Neural progenitor cell (in vitro differentiated cells): ENCODE results near the gene NEK10. TPM values are rescaled to one million over a fixed set of nuclear protein-coding genes. Genes with fewer than 3 reads are reported as not detected.
A peak's percentile ranks its signal among the peaks of the same experiment; 100 is the strongest.

Source experiments
- DNase-seq: peaks from one replicate; pipeline ENCODE4 v3.0.0-alpha.2; 2016; ENCODE audit warnings: low spot score
- H2AFZ ChIP-seq: fragments of 200-600 bp; sonication (generic); replicated peaks from 2 replicates; pipeline ENCODE4 v1.6.1; 2016; ENCODE audit warnings: antibody characterized with exemption
- H3F3A ChIP-seq: fragments of 200-600 bp; sonication (generic); 2 replicates; pipeline ENCODE4 v1.6.1; 2016; ENCODE audit warnings: antibody characterized with exemption, low read depth
- H3K27ac ChIP-seq: fragments of 200-600 bp; sonication (generic); 2 replicates; pipeline ENCODE4 v1.5.1; 2016; ENCODE audit warnings: mild to moderate bottlenecking
- H3K27me3 ChIP-seq: fragments of 200-600 bp; sonication (generic); 2 replicates; pipeline ENCODE4 v1.6.1; 2016; ENCODE audit warnings: mild to moderate bottlenecking, moderate library complexity
- H3K36me3 ChIP-seq: fragments of 200-600 bp; sonication (generic); 2 replicates; pipeline ENCODE4 v1.5.1; 2016
- H3K4me1 ChIP-seq: fragments of 200-600 bp; sonication (generic); 2 replicates; pipeline ENCODE4 v1.6.1; 2016; ENCODE audit warnings: mixed run types
- H3K4me2 ChIP-seq: fragments of 200-600 bp; sonication (generic); 2 replicates; pipeline ENCODE4 v1.6.1; 2016
- H3K4me3 ChIP-seq: fragments of 200-600 bp; sonication (generic); 2 replicates; pipeline ENCODE4 v1.5.1; 2016
- H3K79me2 ChIP-seq: fragments of 200-600 bp; sonication (generic); 2 replicates; pipeline ENCODE4 v1.6.1; 2016; ENCODE audit warnings: low read depth
- H3K9ac ChIP-seq: fragments of 200-600 bp; sonication (generic); 2 replicates; pipeline ENCODE4 v1.6.1; 2016
- H3K9me3 ChIP-seq: fragments of 200-600 bp; sonication (generic); 2 replicates; pipeline ENCODE4 v1.5.1; 2016; ENCODE audit warnings: low read depth
- H4K20me1 ChIP-seq: fragments of 200-600 bp; sonication (generic); 2 replicates; pipeline ENCODE4 v1.6.1; 2016; ENCODE audit warnings: low read depth
- H3K27ac Mint-ChIP-seq: 3 replicates; pipeline ENCODE4 v1.8.0; 2021; ENCODE audit warnings: mixed read lengths
- H3K27me3 Mint-ChIP-seq: 2 replicates; pipeline ENCODE4 v1.8.0; 2022; ENCODE audit warnings: low read depth, mild to moderate bottlenecking, inconsistent platforms, moderate library complexity, mixed read lengths; ENCODE audit not compliant: insufficient read depth
- H3K36me3 Mint-ChIP-seq: 3 replicates; pipeline ENCODE4 v1.8.0; 2021; ENCODE audit warnings: mixed read lengths
- H3K4me1 Mint-ChIP-seq: 3 replicates; pipeline ENCODE4 v1.8.0; 2021; ENCODE audit warnings: mixed read lengths
- H3K4me3 Mint-ChIP-seq: 3 replicates; pipeline ENCODE4 v1.8.0; 2021; ENCODE audit warnings: mild to moderate bottlenecking, moderate library complexity, mixed read lengths
- H3K9me3 Mint-ChIP-seq: 3 replicates; pipeline ENCODE4 v1.8.0; 2020; ENCODE audit warnings: mixed read lengths
- CTCF ChIP-seq: fragments of 200-600 bp; sonication (generic); IDR thresholded peaks from 2 replicates; pipeline ENCODE4 v1.5.1; 2017; ENCODE audit warnings: antibody characterized with exemption, mild to moderate bottlenecking
- EZH2 ChIP-seq: fragments of 200-600 bp; sonication (generic); IDR thresholded peaks from 2 replicates; pipeline ENCODE4 v1.6.1; 2017; ENCODE audit warnings: antibody characterized with exemption, mild to moderate bottlenecking, moderate library complexity
- EZH2phosphoT487 ChIP-seq: fragments of 200-600 bp; sonication (generic); IDR thresholded peaks from 2 replicates; pipeline ENCODE4 v1.6.1; 2017; ENCODE audit warnings: antibody characterized with exemption
- total RNA-seq: library from RNA; depleted of rRNA; stranded (reverse); fragments of >200 nt; gene quantifications from 2 replicates; pipeline ENCODE4 v1.2.3, GENCODE V29; 2015; ENCODE audit warnings: low replicate concordance

NEK10 gene
- total RNA-seq, 1 donor from 2014 or later = 0.54 TPM

GRCh38 chr3:27356976-27357375, 12.2 kb downstream of the NEK10 start:
- no peaks in the 10 kb centered on the region for H3K9me3 Mint-ChIP-seq
- Histone ChIP-seq H3K4me2 (no peak overlapping the region), H3K9ac (no peak overlapping the region), H2AFZ (no peak overlapping the region), H3F3A (no peaks in the 10 kb centered on the region), H3K27ac (no peak overlapping the region), H4K20me1 (no peaks in the 10 kb centered on the region), H3K79me2 (no peaks in the 10 kb centered on the region), H3K4me3 (no peak overlapping the region), H3K27me3 (no peaks in the 10 kb centered on the region), H3K9me3 (no peaks in the 10 kb centered on the region), H3K4me1 (peaks cover 27% of the 10 kb centered on the region), H3K36me3 (no peaks in the 10 kb centered on the region)
- H3K4me1 Mint-ChIP-seq = peaks cover 13% of the 10 kb centered on the region
- no peaks in the 10 kb centered on the region for H3K36me3 Mint-ChIP-seq
- no peak overlapping the region for H3K4me3 Mint-ChIP-seq
- peaks cover 2% of the 10 kb centered on the region for H3K27me3 Mint-ChIP-seq
- no peak for DNase-seq
- H3K27ac Mint-ChIP-seq = no peak overlapping the region
- TF ChIP-seq EZH2 (no peak), CTCF (no peak), EZH2phosphoT487 (no peak)

DNA sequence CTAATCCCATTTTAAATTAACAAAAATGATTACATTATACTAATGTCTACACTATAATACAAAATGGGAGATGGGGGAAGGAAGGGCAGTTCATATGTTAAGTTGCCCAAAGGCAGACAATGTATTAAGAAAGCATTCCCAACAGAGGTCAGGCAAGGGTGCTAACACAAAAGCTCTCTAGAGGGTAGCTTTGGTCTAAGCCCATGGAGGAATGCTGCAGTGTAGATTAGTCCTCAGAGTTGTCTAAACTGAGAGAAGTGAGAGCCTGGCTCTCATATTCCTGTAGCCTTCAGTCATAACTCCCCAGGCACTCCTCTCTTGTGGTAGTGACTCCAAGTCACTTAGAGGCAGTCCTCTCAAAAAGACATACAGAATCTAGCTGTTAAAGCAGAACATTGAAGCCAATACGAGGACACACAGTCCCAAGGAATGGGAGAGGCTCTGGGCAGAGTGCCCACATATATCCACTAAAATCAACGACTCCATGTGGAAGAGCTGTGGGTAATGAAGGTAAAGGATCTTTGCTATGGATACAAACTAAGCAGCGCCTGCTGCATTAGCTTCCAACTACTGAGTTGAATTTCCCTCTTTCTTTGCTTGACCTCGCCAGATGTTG, 14.5 kb downstream of the NEK10 start:
- H3K79me2 ChIP-seq = no peaks in the 10 kb centered on the region
- no peak overlapping the region for H3K4me3 ChIP-seq
- TF ChIP-seq EZH2 (no peak), CTCF (no peak), EZH2phosphoT487 (no peak)
- H4K20me1 ChIP-seq = no peaks in the 10 kb centered on the region
- peaks cover 2% of the 10 kb centered on the region for H3K27me3 Mint-ChIP-seq
- H3K4me1 Mint-ChIP-seq = no peaks in the 10 kb centered on the region
- H2AFZ ChIP-seq = no peak overlapping the region
- H3K36me3 Mint-ChIP-seq = no peaks in the 10 kb centered on the region
- H3K4me2 ChIP-seq = peak overlapping the region; percentile 31
- peaks cover 28% of the 10 kb centered on the region for H3K4me1 ChIP-seq
- H3K9me3 ChIP-seq = no peaks in the 10 kb centered on the region
- H3K36me3 ChIP-seq = no peaks in the 10 kb centered on the region
- H3K4me3 Mint-ChIP-seq = no peak overlapping the region
- H3K9me3 Mint-ChIP-seq = no peaks in the 10 kb centered on the region
- no peaks in the 10 kb centered on the region for H3K27me3 ChIP-seq
- H3K9ac ChIP-seq = no peak overlapping the region
- no peak overlapping the region for H3K27ac Mint-ChIP-seq
- no peaks in the 10 kb centered on the region for H3F3A ChIP-seq
- no peak overlapping the region for H3K27ac ChIP-seq
- DNase-seq = peak; percentile 50

DNA sequence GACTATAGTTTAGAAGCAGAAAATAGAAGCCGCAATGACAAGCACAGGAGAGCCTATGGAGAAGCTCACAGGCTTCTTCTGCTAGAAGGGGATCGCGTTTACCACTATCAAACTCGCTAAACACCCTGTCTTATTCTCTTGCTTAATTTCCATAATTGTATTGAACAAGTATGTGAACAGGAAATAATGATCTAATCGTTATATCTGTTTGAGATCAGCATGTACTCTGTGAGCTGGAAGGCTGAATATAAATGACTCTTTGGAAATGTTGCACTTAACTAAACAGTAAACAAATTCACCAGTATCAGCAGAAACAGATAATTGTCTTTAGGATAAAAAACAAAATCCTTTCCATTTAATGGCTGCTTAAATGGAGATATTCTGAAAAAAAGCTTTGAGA, 15.0 kb downstream of the NEK10 start:
- no peaks in the 10 kb centered on the region for H3K9me3 Mint-ChIP-seq
- no peak overlapping the region for H3K27ac Mint-ChIP-seq
- Histone ChIP-seq H3K4me3 (no peak overlapping the region), H3K36me3 (no peaks in the 10 kb centered on the region), H3K9me3 (no peaks in the 10 kb centered on the region), H2AFZ (peak overlapping the region; percentile 15), H4K20me1 (no peaks in the 10 kb centered on the region), H3K4me2 (peak overlapping the region; percentile 31), H3K4me1 (peaks cover 31% of the 10 kb centered on the region), H3K9ac (no peak overlapping the region), H3K79me2 (no peaks in the 10 kb centered on the region), H3K27ac (no peak overlapping the region), H3K27me3 (no peaks in the 10 kb centered on the region), H3F3A (no peaks in the 10 kb centered on the region)
- H3K4me3 Mint-ChIP-seq = no peak overlapping the region
- no peak for DNase-seq
- no peaks in the 10 kb centered on the region for H3K36me3 Mint-ChIP-seq
- H3K4me1 Mint-ChIP-seq = no peaks in the 10 kb centered on the region
- H3K27me3 Mint-ChIP-seq = peaks cover 2% of the 10 kb centered on the region
- no peak for TF ChIP-seq EZH2phosphoT487
- TF ChIP-seq CTCF = no peak
- no peak for TF ChIP-seq EZH2
